CD4-positive, alpha-beta T cell treated with Interleukin-6 for 4 hours (primary cell): ENCODE results near the gene OCSTAMP.

Experiments used
- DNase-seq: peaks from one replicate; pipeline ENCODE4 v3.0.0-alpha.2; 2020; ENCODE audit warnings: mixed read lengths

OCSTAMP gene, protein sequence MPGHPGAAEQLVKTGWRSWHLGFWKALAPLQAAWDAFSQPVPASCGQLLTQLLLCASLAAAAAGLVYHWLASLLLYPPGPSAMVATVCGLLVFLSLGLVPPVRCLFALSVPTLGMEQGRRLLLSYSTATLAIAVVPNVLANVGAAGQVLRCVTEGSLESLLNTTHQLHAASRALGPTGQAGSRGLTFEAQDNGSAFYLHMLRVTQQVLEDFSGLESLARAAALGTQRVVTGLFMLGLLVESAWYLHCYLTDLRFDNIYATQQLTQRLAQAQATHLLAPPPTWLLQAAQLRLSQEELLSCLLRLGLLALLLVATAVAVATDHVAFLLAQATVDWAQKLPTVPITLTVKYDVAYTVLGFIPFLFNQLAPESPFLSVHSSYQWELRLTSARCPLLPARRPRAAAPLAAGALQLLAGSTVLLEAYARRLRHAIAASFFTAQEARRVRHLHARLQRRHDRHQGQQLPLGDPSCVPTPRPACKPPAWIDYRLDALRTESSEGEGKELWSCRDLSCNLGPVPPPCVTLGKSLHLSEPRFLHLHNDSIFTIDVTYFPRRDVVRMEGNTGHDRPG

DNA sequence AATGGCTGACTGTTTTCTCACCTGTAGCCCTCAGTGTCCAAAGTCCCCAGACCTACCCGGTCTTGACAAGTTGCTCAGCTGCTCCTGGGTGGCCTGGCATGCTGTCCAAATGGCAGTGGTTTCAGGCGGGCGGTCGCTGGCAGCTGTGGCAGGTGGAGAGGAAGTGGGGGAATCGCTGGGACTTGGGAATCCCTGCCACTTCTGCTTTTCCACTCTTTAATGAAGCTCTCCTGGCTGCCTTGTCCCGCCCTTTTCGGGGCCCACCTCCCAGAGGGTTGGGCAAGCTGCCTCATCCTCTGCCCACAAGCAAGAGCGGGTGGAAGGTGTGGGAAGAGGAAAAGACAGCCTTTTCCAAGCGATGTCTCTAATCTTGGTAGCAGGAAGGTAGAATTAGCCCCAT, at the start of gene OCSTAMP:
Gene OCSTAMP, minus strand, starts transcription at position 194 of the 400 bp plus-strand sequence. Its CDS starts 94 bp downstream, at position 100.
- no peak for DNase-seq

DNA sequence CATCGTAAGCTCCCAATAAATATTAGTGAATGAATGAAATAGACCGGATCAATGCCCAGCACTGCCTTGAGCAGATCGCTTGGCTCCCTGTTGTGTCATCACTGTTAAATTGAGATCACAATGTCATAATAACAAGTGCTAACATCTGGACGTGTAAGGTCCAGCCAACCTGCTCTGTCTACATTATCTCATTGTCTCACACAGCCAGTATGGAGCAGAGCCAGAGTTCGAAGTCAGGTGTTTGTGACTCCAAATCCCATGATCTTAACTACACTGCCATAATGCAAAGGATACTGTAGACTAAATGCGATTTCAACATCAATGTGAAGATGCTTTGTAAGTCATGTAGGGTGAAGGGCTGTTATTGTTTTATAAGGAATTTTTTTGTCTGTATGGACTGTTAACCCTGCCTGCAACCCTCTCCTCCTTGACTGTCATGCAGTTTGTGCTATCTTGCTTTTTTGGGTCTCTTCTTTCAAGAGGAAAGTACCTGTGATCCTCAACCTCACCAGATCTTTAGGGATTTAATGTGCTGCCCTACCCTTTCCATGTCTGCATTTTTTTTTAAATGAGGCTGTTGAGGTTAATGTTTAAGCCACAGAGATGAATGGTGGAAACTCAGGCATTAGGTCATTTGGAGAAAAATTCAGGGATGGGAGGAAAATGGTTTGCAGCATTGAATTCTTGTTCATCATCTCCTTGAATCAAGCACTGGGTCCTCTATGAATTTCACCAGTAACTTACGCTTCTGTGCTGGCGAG, 49.0 kb upstream of the OCSTAMP start:
- DNase-seq: no peak

DNA sequence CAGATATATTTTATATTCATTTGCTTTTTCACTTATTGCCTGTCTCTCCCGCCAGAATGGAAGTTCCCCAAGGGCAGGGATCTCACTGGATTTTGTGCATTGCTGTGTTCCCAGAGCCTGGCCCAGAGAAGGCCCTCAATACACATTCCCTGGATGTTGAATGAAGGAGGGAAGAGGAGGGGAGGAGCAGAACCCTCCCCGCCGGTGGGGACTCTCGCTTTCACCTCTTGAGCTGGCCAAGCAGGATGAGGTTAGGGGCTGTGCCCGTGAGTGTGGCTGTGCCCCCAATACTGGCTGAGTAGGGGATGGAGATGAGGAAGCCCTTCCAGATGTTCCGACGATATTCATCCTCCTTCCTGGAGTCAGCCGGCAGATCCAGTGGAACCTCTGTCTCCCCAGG, 45.5 kb upstream of the OCSTAMP start:
- no peak for DNase-seq

DNA sequence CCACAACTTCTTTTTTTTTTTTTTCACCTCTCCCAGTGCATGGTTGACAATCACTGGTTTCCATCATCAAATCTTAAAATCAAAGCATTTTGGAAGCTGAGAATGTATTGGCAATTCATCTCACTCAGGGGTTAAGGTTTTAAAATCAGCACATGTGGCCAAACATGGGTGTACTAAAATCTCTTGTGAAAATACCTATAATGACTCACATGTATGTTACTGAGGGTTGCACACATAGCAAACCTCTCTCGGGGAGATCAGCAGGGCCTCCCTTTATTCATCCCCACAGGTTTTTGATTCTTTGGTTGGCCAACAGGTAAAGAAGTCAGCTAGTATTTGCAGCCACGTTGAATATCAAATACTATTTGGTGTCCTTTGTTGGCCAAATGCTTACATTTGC, 44.3 kb upstream of the OCSTAMP start:
- DNase-seq: no peak

DNA sequence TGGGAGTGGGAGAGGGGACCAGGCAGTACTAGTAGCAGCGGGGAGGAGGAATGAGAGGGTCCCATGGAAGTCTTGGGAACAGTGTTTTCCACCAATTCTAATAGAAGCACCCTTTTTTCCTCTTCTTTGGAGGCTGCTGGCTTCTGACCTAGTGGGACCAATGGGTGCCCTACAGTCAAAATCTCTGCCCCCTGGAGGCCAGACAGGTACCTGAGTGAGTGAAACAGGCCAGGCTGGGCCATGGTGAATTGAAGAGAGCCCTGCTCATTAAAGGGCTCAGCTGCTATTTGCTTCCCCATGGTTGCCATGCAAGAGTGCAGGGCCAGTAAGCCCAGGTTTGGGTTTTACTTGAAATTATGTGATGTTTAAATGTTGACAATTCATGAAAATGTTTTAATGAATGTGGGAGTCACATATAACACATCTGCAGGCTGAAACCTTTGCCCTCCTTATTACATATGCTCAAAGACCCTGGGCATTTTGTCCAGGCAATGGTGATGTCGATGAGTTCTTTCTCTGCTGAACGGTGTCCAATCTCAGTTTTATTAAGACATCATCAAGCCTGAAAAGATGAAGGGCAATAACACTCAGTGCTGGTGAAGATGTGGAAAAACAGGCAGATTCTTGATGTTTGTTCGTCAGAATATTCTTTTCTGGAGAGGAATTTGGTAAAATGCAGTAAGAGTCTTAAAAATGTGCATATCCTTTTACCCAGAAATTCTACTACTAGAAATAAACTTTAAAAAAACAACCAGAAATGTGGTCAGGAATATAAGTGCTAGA, 42.3 kb upstream of the OCSTAMP start:
- no peak for DNase-seq

DNA sequence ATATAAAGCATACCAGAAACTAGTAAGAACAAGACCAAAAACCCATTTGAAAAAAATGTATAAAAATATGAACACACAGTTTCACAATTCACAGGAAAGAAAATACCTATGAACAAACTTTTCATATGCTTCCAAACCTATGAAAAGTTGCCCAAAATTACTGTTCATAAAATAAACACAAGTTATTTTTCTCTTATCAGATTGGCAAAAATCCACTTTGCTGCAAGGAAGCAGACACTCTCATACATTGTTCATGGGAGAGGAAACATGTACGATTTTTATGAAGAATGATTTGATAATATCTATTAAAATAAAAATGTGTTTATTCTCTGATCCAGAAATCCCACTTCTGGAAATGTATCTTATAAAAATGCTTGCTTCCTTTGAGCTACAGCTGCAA, 40.0 kb upstream of the OCSTAMP start:
- no peak for DNase-seq

DNA sequence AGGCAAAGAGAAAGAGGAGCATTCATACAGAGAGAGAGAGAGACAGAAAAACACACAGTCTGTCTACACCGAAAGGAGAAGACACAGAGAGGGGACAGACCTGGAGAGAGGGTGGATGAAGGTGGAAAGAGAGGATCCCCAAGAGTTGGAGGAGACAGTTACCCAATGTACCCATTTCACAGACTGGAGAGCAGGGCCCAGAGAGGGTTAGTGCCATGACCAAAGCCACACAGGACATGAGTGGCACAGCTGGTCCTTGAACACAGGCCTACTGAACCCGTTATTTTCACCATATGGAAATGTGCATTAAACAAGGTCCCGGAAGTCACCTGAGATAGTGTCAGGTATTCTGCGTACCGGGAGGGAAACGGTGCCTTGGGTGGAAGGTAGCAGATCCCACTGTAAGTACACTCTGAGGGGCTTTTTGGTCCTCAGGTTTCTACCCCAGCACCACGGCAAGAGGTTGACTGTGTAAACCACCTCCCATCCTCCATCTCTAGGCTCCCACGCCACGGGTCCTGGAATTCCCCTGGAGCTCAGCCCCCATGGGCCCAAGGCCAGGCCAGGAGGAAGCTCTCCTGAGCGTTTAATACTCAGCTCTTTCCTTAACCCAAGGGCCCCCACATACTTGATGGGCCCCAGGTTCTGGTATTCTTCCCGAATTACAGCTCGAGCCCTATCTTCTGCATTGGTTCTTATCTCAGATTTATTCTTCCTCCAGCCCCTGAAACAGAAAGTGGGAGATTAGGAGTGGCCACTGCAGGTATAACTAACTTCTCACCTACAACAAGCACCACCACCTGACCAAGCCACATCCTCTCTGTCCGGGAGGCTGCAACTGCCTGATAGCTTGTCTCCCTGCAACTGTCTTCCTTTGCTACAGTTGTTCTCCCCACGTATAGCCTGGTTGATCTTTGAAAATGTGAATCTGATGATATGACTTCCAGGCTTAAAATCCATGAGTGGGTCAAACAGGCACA, 38.4 kb upstream of the OCSTAMP start:
- DNase-seq: no peak

DNA sequence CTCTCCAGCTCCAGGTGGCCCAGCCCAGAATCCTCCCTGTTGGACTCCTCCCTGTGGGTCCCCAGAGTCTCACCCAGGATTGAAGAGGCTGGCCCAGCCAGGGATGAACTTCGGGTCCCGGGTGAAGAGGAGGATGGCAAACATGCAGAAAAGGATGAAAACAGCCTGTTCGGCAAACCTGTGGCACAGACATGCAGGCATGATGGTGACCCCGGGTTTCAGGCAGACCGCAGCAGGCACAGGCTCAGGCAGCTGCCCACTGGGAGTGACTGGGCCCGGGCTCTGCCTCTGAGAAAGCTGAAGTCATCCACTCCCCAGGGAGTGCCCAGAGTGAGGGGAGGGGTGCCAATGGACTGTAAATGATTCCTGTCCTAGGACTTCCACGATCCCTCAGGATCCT, 37.5 kb upstream of the OCSTAMP start:
- DNase-seq: no peak

DNA sequence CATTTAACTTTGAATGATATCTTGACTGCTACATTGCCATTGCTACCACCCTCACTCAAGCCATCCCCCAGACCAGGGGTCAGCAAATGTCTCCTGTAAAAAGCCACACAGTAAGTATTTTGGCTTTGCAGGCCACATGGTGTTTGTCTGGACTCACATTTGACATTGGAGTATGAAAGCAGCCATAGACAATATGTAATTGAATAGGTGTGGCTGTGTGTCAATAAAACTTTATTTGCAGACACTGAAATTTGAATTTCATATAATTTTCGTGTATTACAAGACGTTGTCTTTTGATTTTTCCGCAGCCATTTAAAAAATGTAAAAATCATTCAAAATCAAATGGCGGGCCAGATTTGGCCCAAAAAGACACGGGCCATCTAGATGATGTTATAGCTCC, 36.3 kb upstream of the OCSTAMP start:
- DNase-seq: no peak

DNA sequence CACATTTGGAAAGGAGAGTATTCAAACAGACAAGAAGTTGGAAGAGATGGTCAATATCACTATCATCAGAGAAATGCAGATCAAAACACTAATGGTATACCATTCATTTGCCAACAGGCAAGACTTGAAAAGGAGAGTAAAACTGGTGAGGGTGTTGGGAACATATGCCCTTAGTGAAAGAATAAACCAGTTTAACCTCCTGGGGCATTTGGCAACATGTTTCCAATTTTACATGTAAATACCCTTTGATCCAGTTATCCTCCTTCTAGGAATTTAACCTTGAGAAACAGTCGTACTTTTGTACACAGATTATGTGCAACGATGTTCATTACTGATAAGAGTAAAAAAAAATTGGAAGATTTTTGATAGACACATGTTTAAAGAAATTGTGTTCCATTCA, 34.1 kb upstream of the OCSTAMP start:
- no peak for DNase-seq

DNA sequence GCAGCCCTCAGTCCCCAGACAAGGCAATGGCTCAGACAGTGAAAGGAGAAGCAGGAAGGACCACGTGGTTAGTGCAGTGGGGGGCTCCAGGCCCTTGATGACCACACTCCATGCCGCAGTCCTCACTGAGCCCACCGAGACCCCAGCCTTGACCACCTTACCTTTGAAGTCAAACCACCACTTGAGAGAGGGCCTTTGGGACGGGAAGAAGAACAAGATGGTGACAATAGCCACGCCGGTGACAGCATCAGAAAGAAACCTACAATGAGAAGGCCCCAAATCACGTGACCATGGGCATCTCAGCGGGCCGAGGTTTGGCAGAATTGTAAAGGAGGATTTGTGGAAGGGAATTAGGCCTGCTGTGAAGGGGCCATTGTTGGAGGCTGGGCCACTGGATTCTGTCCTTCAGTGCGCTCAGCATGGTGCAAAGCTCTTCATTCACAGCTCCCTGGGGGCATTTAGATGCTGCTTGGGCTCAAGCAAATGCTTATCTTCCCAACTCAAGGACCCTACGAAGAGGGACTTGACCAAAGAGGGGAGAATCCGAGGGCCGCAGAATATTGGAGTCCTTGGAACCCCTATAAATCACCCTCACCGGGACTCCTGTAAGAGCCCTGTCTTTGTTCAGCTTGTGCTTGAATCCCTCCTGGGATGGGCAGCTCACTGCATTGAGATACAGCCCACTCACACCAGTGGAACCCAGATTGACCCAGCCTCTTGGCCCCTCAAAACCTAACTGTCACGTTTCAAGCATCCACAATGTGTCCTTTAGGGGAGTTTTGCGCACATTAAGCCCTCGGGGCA, 33.2 kb upstream of the OCSTAMP start:
- no peak for DNase-seq

DNA sequence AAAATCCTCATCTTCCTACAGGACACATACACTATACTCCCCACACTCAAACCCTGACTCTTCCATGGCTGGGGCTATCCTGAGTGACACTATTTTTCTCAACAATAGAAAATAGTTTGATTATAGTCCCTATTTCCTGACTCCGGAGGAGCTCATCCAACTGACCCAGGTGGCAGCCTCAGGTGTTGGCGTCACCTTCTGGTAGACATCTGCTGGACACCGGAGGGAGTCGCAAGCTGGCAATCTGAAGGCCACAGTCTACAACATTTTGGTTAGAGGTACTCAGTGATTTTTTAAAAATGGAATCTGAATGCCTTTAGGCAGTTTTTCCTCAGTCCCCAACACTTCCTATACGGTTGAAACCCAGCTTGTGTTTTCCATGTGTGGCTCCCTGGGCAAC, 32.2 kb upstream of the OCSTAMP start:
- DNase-seq: no peak

DNA sequence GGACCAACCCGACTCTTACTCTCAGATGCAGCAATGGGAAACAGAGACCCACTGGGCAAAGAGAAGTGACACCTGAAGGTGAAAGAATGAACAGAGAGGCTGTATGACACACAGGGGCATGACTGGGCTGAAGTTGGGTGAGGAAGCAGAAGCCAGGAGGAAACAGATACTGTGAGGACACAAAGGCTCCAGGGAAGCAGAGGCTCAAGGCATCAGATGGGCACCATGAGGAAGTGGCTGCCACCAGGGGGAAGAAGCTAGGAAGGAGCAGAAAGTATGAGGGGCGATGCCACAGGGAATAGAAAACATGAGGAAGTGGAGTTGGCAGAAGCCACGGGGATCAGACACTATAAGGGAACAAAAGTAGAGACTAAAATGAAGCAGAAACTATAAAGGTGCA, 30.9 kb upstream of the OCSTAMP start:
- no peak for DNase-seq

DNA sequence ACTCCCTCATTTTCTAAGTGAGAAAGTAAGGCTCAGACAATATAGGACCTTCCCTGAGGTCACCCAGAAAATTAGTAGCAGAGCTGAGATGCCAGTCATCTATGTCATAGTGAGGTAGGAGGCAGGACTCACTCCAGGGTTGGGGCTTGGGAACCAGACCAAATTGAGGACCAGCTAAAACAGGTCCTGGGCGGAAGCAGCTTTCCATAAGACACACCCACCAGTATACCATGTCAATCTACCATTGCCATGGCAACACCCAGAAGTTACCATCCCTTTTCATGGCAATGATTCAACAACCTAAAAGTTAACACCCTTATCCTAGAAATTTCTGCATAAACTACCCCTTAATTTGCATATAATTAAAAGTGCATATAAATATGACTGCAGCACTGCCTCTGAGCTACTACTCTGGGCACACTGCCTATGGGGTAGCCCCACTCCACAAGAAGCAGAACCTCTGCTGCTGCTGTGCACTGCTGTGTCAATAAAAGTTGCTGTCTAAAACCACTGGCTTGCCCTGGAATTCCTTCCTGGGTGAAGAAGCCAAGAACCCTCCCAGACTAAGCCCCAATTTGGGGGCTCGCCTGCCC, 30.3 kb upstream of the OCSTAMP start:
- no peak for DNase-seq

DNA sequence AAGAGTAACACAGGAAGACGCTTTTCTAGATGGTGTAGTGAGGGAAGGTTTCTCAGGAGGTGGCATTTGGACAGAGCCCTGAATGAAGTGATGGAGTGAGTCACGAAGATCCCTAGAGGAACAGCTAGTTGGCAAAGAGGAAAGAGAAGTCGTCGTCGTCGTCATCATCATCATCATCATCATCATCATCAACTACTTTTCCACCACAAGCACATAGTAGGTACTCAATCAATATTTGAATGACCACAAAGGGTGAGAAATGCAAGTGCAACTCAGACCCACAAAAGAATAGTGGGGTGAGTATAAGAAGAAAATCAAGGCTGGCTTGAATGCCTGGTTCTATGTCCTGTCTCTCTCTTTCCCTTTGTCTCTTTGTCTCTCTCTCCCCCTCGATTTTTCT, 28.3 kb upstream of the OCSTAMP start:
- no peak for DNase-seq

DNA sequence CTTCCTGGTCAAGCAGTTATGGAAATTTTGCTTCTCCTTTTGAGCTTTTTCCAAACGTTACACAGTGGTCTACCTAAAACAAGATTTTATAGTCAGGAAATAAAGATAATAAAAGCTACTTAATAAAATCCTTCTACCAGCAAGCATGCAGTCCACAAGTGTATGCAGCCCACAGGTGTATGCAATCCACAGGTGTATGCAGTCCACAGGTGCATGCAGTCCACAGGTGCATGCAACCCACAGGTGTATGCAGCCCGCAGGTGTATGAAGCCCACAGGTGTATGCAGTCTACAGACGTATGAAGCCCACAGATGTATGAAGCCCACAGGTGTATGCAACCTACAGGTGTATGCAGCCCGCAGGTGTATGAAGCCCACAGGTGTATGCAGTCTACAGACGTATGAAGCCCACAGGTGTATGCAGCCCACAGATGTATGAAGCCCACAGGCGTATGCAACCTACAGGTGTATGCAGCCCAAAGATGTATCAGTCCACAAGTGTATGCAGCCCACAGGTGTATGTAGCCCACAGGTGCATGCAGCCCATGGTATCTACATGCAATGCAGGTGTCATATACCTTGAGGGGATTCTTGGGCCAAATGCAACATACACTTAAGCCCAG, 26.4 kb upstream of the OCSTAMP start:
- no peak for DNase-seq

DNA sequence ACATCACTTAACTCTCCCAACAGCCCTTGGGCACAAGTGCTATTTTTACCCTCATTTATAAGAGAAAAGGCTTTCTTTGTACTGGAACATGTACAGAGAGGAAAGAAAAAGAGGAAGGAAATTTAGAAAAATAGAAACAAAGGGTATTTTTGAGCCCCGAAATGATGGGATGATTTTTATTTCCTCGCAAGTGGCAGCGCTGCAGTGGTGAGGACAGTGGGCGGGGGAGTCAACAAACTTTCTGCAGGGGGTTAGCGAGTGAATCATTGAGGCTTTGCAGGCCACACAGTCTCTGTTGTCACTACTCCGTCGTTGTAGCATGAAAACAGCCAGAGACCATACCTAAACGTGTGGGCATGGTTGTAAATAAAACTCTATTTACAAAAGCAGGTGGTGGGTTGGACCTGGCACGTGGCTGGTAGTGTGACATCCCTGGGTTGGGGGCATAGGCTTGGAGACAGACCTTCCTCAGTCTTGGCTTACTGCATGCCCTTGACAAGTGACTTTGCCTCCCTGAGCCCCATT, 25.5 kb upstream of the OCSTAMP start:
- no peak for DNase-seq

DNA sequence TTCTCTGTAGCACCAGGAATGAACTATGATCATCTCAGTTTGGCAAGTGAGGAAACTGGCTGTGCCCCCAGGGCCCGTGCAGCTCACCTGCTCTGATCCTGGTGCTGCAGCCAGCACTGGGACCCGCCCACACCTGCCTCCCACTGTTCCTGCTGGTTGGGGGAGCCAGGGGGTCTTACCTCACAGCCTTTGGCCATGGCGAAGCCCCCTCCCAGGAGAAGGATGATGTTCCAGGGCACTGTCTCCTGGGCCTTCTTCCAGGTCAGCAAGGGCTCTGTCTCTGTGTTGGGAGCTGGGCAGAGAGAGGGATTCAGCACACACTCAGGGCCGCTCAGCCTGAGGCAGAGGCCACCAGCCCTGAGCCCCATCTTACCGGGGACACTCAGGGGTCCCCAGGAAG, 24.9 kb upstream of the OCSTAMP start:
- no peak for DNase-seq

DNA sequence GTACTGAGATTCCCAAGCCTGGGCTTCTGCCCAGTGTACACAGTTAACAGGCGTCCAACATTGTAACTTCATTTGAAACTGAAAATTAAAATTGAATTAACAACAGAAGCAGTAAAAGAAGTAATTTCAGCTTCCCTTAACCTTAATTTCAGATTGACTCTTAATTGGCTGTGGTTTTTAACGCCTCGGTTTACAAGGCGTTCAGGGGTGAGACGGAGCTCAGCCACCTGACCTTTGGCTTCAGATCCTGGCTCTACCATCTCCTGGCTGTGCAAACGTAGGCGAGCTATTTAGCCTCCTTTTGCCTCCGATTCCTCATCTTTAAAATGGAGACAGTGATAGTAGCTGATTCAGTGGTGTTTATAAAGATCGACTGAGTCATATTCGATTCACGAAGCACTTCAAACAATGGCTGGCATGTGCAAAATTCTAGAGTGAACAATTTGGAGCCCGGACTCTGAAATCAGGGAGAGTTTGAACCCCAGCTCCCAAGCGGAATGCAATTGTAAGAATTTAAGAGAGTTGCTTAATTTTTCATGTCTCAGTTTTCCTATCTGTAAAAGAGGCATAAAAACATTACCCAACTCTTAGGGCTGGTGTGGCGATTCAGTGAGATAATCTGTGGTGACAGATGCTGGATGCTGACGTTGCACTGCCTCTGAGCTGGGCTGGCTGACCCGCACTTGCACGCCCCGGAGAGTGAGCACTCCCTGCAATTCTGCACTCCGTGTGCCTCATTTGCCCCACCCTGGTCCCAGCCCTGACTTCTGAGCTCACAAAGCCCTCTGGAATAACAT, 23.5 kb upstream of the OCSTAMP start:
- DNase-seq: no peak
